K562 (cell line): ENCODE data around the gene HMGCL. TPM values are rescaled to one million over a fixed set of nuclear protein-coding genes. Genes with fewer than 3 reads are reported as not detected.

Experiments
- ADNP ChIP-seq: fragments of 200-800 bp; sonication (Bioruptor generic); IDR thresholded peaks from 2 replicates; pipeline ENCODE4 v1.6.1; 2016; ENCODE audit warnings: missing genetic modification characterization, missing compliant biosample characterization
- COPS2 ChIP-seq: fragments of 450-650 bp; conservative IDR thresholded peaks from 2 replicates; pipeline ENCODE4 v1.6.1; 2016; ENCODE audit warnings: mild to moderate bottlenecking, moderate library complexity
- DACH1 ChIP-seq: fragments of 450-650 bp; IDR thresholded peaks from 2 replicates; pipeline ENCODE4 v1.6.1; 2018; ENCODE audit not compliant: partially characterized antibody
- FOXJ2 ChIP-seq: fragments of 200-800 bp; sonication (Bioruptor generic); IDR thresholded peaks from 2 replicates; pipeline ENCODE4 v1.6.1; 2016; ENCODE audit warnings: missing genetic modification characterization, missing compliant biosample characterization
- HNRNPUL1 ChIP-seq: fragments of 200-400 bp; formaldehyde crosslinking; IDR thresholded peaks from 2 replicates; pipeline ENCODE4 v1.6.1; 2017; ENCODE audit warnings: low read length
- KDM2B ChIP-seq: fragments of 250-450 bp; sonication (Bioruptor Pico); IDR thresholded peaks from 2 replicates; pipeline ENCODE4 v1.8.0; 2021; ENCODE audit warnings: mild to moderate bottlenecking, moderate library complexity
- KLF16 ChIP-seq: IDR thresholded peaks from 2 replicates; pipeline ENCODE4 v1.6.1; 2016; ENCODE audit warnings: antibody characterized with exemption
- NCOA1 ChIP-seq: fragments of 450-650 bp; IDR thresholded peaks from 2 replicates; pipeline ENCODE4 v1.6.1; 2016; ENCODE audit warnings: low read depth
- NR2C1 ChIP-seq, 2 experiments: fragments of 450-650 bp; IDR thresholded peaks; 2 replicates each; pipeline ENCODE4 v1.6.1; 2017; ENCODE audit warnings: mild to moderate bottlenecking in 2 of 2, antibody characterized with exemption in 1 of 2, inconsistent platforms in 1 of 2, missing compliant biosample characterization in 1 of 2, missing genetic modification characterization in 1 of 2
- NUFIP1 ChIP-seq: fragments of 450-650 bp; IDR thresholded peaks from 2 replicates; pipeline ENCODE4 v1.6.1; 2018; ENCODE audit not compliant: partially characterized antibody
- PYGO2 ChIP-seq: fragments of 450-650 bp; IDR thresholded peaks from 2 replicates; pipeline ENCODE4 v1.6.1; 2016; ENCODE audit warnings: mild to moderate bottlenecking, missing genetic modification characterization, moderate library complexity, missing compliant biosample characterization
- SIN3A ChIP-seq, 2 experiments: fragments of 150-350 bp in 1 of 2; IDR thresholded peaks; 2 replicates each; pipeline ENCODE4 v1.6.1; 2011 to 2016; ENCODE audit warnings: borderline replicate concordance in 2 of 2, low read depth in 2 of 2, low read length in 2 of 2, mild to moderate bottlenecking in 2 of 2, moderate library complexity in 2 of 2; ENCODE audit not compliant: control insufficient read depth in 1 of 2
- SPI1 ChIP-seq: IDR thresholded peaks from 2 replicates; pipeline ENCODE4 v1.6.1; 2011; ENCODE audit warnings: low read depth, low read length, control low read depth, borderline replicate concordance
- SRSF3 ChIP-seq: fragments of 200-400 bp; formaldehyde crosslinking; IDR thresholded peaks from 2 replicates; pipeline ENCODE4 v1.6.1; 2016; ENCODE audit warnings: mild to moderate bottlenecking, low read length, moderate library complexity; ENCODE audit not compliant: insufficient read depth
- ZKSCAN3 ChIP-seq: fragments of 250-450 bp; sonication (Bioruptor Pico); IDR thresholded peaks from 2 replicates; pipeline ENCODE4 v1.4.0; 2020
- ZNF239 ChIP-seq: fragments of 250-450 bp; sonication (Bioruptor Pico); IDR thresholded peaks from 2 replicates; pipeline ENCODE4 v1.4.0; 2020; ENCODE audit warnings: mild to moderate bottlenecking
- ZNF408 ChIP-seq: fragments of 250-450 bp; sonication (Bioruptor Pico); IDR thresholded peaks from 2 replicates; pipeline ENCODE4 v1.4.0; 2020; ENCODE audit warnings: low read depth, mild to moderate bottlenecking, moderate library complexity
- ZNF668 ChIP-seq: fragments of 250-450 bp; sonication (Bioruptor Pico); IDR thresholded peaks from 2 replicates; pipeline ENCODE4 v1.8.0; 2022; ENCODE audit warnings: mild to moderate bottlenecking, inconsistent platforms
- polyA plus RNA-seq, 8 experiments: library from polyadenylated mRNA; depleted of rRNA in 4 of 8; stranded (reverse) in 5 of 8; unstranded in 3 of 8; fragments of >200 nt; fragmentation: Nextera tagmentation in 2 of 8; fragmentation: Illumina TruSeq in 1 of 8; extraction: Ambion mirVana in 2 of 8; extraction: Trizol in 1 of 8; gene quantifications; 2 replicates each; pipeline versions ENCODE4 v1.2.1 to v1.2.3, GENCODE V29; 2011 to 2014; ENCODE audit warnings: inconsistent platforms in 1 of 8, missing spikeins in 1 of 8
- total RNA-seq, 7 experiments: library from RNA; depleted of rRNA in 6 of 7; stranded (reverse); fragments of >200 nt in 6 of 7; fragmentation: Illumina TruSeq in 2 of 7; extraction: Trizol in 2 of 7; gene quantifications; 2 replicates each; pipeline versions ENCODE4 v1.2.1 to v1.2.3, GENCODE V29; 2011 to 2021; ENCODE audit warnings: low replicate concordance in 1 of 7
- TF ChIP-seq, protein P1 (sequence below): IDR thresholded peaks from 3 replicates; pipeline ENCODE4 v1.6.1; 2011; ENCODE audit warnings: borderline replicate concordance, mild to moderate bottlenecking, moderate library complexity; ENCODE audit not compliant: insufficient read length; ENCODE audit errors: extremely low read depth
- TF ChIP-seq, protein P2 (sequence below): sonication (generic); formaldehyde crosslinking; IDR thresholded peaks from 2 replicates; pipeline ENCODE4 v1.8.1; 2022; ENCODE audit warnings: missing genetic modification reagents
- TF ChIP-seq, protein P3 (sequence below): fragments of 450-650 bp; IDR thresholded peaks from 2 replicates; pipeline ENCODE4 v1.7.0; 2016; ENCODE audit warnings: borderline replicate concordance
- TF ChIP-seq, protein P4 (sequence below): IDR thresholded peaks from 2 replicates; pipeline ENCODE4 v1.6.1; 2016; ENCODE audit warnings: missing genetic modification characterization, missing compliant biosample characterization

HMGCL gene
- total and polyA plus RNA-seq, 9 of the 15 experiments (the other 6 are each of a cell fraction or from before 2014, with no cell fraction given): 18.0 to 82.2 (median 24.2) TPM

DNA sequence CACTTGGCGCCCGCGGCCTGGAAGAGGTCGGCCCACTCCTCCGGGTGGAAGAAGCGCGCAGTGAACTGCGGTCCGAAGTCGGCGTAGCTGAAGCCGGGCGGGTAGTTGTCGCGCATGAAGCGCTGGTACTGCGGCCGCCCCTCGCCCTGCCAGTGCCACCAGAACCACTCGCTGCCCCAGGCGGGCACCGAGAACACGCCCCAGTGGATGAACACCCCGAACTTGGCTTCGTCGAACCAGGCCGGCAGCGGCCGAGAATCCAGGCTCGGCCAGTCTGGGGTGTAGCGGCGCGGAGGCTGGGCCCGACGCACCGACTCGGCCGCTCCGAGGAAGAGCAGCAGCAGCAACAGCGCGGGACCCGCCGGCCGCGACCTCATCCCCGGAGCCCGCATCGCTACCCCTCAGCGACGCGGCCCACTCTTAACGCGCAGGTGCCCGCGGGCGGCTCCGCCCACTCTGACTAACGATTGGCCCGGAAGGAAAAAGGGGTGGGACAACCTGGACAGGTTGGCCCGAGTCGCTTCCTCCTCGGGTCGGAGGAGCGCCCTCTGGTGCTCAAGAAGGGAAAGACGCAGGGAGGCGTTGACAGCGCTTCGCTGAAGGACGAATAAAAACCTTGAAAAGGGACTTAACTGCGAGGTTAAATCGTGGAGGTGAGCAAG lies 42.8 kb upstream of the HMGCL start, which contains the start of gene FUCA1 (continued):
- TF ChIP-seq, protein P1, sequence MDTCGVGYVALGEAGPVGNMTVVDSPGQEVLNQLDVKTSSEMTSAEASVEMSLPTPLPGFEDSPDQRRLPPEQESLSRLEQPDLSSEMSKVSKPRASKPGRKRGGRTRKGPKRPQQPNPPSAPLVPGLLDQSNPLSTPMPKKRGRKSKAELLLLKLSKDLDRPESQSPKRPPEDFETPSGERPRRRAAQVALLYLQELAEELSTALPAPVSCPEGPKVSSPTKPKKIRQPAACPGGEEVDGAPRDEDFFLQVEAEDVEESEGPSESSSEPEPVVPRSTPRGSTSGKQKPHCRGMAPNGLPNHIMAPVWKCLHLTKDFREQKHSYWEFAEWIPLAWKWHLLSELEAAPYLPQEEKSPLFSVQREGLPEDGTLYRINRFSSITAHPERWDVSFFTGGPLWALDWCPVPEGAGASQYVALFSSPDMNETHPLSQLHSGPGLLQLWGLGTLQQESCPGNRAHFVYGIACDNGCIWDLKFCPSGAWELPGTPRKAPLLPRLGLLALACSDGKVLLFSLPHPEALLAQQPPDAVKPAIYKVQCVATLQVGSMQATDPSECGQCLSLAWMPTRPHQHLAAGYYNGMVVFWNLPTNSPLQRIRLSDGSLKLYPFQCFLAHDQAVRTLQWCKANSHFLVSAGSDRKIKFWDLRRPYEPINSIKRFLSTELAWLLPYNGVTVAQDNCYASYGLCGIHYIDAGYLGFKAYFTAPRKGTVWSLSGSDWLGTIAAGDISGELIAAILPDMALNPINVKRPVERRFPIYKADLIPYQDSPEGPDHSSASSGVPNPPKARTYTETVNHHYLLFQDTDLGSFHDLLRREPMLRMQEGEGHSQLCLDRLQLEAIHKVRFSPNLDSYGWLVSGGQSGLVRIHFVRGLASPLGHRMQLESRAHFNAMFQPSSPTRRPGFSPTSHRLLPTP: no peak
- no peak for TF ChIP-seq ZKSCAN3 (CRISPR knock-in tag)
- TF ChIP-seq HNRNPUL1: no peak
- TF ChIP-seq, protein P2, sequence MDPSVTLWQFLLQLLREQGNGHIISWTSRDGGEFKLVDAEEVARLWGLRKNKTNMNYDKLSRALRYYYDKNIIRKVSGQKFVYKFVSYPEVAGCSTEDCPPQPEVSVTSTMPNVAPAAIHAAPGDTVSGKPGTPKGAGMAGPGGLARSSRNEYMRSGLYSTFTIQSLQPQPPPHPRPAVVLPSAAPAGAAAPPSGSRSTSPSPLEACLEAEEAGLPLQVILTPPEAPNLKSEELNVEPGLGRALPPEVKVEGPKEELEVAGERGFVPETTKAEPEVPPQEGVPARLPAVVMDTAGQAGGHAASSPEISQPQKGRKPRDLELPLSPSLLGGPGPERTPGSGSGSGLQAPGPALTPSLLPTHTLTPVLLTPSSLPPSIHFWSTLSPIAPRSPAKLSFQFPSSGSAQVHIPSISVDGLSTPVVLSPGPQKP (CRISPR knock-in tag): 0 out of 2 replicates have a peak, but pooled peaks have one; percentile 74
- TF ChIP-seq SPI1: peak; percentile 66
- peak; percentile 59; the same call in 1 of the 2 replicates for TF ChIP-seq KLF16
- TF ChIP-seq, protein P3, sequence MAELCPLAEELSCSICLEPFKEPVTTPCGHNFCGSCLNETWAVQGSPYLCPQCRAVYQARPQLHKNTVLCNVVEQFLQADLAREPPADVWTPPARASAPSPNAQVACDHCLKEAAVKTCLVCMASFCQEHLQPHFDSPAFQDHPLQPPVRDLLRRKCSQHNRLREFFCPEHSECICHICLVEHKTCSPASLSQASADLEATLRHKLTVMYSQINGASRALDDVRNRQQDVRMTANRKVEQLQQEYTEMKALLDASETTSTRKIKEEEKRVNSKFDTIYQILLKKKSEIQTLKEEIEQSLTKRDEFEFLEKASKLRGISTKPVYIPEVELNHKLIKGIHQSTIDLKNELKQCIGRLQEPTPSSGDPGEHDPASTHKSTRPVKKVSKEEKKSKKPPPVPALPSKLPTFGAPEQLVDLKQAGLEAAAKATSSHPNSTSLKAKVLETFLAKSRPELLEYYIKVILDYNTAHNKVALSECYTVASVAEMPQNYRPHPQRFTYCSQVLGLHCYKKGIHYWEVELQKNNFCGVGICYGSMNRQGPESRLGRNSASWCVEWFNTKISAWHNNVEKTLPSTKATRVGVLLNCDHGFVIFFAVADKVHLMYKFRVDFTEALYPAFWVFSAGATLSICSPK: no peak
- no peak for TF ChIP-seq ZNF408 (CRISPR knock-in tag)
- no peak for TF ChIP-seq DACH1
- no peak for TF ChIP-seq SRSF3
- TF ChIP-seq ZNF668 (CRISPR knock-in tag): no peak
- TF ChIP-seq, protein P4, sequence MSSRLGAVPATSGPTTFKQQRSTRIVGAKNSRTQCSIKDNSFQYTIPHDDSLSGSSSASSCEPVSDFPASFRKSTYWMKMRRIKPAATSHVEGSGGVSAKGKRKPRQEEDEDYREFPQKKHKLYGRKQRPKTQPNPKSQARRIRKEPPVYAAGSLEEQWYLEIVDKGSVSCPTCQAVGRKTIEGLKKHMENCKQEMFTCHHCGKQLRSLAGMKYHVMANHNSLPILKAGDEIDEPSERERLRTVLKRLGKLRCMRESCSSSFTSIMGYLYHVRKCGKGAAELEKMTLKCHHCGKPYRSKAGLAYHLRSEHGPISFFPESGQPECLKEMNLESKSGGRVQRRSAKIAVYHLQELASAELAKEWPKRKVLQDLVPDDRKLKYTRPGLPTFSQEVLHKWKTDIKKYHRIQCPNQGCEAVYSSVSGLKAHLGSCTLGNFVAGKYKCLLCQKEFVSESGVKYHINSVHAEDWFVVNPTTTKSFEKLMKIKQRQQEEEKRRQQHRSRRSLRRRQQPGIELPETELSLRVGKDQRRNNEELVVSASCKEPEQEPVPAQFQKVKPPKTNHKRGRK: no peak
- no peak for TF ChIP-seq NCOA1
- TF ChIP-seq FOXJ2 (tag): no peak
- TF ChIP-seq ZNF239 (CRISPR knock-in tag): no peak
- no peak for TF ChIP-seq NUFIP1
- TF ChIP-seq NR2C1 (IDR thresholded peaks at IDR 0.05): 0 out of 2 replicates have a peak, but pooled peaks have one; percentile 36
- no peak for TF ChIP-seq NR2C1 (tag; IDR thresholded peaks at IDR 0.05)
- peak in 1 of 2 experiments; percentile 20; a peak in 1 of 4 replicates for TF ChIP-seq SIN3A (IDR thresholded peaks at IDR 0.05; ENCODE audit: borderline replicate concordance in 2 of 2, control insufficient read depth in 1 of 2, low read depth in 2 of 2, low read length in 2 of 2)
- peak; percentile 70; the same call in 1 of the 2 replicates for TF ChIP-seq KDM2B (CRISPR knock-in tag)
- no peak for TF ChIP-seq COPS2
- TF ChIP-seq PYGO2: no peak
- no peak for TF ChIP-seq ADNP
